ENCODE data around the gene FN1.

- TF ChIP-seq CTCF (IDR thresholded peaks at IDR 0.05) (no peak), EZH2phosphoT487 (IDR thresholded peaks at IDR 0.05) (no peak), EZH2 (IDR thresholded peaks at IDR 0.05) (no peak)
Measured at GRCh38 chr2:215434447-215435279, 1.2 kb downstream of the FN1 start.
